NCI-H2081 (cell line): ENCODE measurements around the gene PLCL2.

ENCODE experiments used
- DNase-seq, 2 experiments: peaks; one replicate each; lab custom pipeline; 2025; lab: John Stamatoyannopoulos, UW

The PLCL2 gene

DNA sequence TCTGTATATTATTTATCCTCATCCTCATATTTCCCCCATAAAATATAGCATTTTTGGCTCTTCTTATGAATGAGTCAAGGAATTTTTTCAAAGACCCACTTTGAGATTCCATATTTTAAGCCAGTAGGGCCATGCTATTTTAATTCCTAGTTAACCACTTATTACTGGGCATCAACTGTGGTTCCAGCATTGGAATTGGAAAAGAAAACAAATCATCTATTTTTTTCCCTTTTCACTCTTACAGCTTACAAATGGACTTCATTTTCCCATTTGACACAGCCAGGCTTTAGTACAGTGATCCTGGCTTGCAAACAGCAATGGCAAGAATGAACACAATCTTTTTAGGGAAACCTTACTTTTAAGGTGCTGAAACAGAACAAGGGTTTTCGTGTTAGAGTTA is 19.4 kb upstream of the PLCL2 start:
- no peak for DNase-seq

DNA sequence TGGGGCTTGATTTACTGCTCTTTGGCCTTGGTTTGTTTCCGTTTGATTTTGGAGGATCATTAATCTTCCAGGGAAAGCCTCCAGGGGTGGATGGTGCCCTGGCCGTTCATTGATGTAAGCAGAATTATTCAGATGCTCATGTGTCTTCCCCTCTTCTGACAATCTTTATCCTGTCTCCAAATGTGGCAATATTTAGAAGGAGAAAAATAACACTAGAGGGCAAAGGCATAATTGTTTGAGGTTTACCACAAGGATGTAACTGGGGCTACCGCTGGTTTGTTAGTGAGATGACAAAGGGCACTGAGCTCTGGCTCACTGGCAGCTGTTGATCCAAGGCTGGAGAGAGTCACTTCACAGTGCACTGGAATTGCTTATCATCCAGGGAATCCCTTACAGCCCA is 18.2 kb upstream of the PLCL2 start:
- no peak for DNase-seq

DNA sequence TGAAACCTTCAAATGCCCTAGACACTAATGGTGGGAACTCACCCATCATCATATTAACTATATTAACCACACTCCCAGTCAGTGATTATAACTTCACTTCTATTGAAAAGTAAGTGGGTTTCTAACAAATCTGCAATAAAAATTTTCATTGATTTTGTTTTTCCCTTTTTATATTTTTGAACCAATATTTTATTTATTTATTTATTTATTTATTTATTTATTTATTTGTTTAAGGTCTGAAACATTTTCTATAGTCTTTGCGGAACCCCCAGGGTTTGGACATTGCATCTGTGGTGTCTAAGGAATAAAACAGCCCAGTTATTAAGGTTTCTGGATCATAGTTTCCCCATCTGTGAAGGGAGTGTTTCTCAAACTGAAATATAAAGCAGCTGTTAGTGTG is 16.2 kb upstream of the PLCL2 start:
- DNase-seq, result no peak

DNA sequence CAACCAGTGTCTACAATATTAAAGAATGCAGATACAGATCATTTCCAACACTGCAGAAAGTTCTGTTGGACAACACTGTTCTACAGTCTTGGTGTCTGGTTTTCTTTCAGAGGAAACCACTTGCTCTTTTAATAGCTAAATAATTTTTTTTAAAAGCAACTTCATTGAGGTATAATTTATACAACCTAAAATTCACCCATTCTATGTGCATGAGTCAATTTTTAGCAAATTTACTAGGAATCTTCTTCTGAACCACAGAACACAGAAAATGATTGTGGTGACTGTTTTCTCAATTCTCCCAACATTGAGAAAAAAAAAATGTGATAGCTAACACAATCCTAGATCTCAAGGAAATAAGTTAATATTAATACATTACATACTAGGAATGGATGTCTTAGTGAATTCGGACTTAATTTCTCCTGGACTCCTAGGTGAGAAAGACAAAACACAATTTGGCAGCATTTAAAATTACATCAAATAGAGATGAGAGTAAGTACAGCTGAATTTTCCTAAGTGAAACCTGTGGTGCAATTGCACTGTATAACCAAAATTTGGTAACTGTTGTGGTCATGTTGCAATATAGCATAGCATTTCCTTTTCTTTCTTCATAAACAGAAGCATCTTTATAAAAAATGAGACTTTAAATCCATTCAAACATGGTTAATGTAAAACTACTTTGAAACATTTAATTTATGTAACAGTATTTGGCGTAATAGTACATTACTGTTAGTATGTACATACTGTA is 15.3 kb upstream of the PLCL2 start:
- DNase-seq, result no peak

DNA sequence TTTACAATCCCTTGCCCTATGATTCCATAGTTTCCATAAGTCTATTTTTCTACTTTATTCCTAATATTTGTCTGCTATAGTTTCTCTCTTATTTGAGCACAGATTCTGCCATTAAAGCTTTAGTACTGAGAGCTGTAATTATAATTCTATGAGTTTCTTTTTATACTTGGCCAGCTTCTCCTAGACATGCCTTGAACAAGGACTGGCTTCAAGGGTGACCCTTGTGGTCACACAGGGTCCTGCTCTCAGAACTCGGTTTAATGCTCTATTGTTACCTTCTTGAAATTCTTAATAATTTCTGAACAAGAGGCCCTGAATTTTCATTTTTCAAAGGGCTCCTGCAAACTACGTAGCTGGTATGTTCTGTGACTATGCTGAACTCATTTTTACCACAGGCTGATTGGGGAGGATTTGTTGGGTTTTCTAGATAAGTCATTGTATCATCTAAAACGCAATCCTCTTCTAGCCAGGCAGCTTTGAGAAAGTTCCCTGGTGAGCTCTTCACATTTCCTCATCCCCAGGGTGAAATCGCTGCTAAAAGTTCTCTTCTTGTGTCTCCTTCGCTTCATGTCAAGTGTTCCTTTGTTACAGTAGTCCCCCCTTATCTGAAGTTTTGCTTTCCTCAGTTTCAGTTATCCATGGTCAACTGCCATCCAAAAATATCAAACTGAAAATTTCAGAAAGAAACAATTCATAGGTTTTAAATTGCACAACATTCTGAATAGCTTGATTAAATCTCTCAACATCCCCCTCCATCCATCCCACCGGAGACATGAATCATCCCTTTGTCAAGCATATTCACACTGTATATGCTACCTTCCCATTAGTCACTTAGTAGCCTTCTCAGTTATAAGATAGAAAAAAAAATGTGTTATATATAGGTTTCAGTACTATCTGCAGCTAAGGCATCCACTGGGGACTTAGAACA is 12.6 kb upstream of the PLCL2 start:
- no peak for DNase-seq

DNA sequence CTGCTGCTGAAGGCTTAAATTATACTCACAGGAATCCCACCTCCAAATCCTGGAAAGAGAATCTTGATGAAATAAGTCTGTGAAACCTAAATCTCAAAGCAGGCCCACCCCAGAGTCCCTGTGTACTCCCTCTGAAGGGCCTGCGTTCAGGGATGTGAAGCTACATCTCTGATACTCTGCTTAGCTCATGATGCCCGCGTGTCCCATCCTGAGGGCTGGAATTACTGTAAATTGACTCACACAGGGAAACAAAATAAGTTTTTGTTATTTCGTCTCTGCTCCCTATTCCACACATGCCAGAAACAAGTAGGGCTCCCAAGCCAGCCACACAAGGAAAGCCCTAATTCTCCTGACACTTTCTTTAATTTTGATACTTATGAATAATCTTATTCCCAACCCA is 10.9 kb upstream of the PLCL2 start:
- DNase-seq, result no peak

DNA sequence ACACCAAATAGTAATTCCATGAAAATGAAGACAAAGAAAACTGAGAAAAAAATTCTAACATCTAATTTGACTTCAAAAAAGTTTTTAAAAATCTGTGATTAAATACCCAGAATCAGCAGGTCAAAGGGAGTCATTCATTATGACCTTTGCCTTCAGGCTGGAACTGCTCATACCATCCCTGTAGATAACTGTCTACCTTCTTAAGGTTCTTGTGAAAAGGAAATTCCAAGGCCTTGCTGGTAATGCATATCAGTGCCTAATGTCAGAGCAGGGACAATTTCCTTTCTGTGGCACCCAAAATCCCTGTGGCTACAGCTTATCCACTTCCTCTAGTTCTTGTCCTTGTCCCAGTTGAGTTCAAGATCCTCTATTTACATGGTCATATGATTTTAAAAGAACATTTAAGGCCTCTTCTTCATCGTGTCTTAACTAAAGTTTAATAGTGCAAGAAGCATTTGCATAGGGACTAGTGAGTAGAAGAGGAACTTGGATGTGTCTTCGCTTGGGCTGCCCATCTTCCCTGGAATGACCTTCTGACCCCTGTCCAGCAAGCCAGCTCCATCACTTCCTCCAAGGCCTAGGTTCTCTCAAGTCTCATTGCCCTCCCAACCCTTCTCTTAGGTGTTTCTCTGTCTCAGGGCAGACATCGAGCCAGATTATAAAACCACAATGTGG is 8.7 kb upstream of the PLCL2 start:
- DNase-seq, result no peak

DNA sequence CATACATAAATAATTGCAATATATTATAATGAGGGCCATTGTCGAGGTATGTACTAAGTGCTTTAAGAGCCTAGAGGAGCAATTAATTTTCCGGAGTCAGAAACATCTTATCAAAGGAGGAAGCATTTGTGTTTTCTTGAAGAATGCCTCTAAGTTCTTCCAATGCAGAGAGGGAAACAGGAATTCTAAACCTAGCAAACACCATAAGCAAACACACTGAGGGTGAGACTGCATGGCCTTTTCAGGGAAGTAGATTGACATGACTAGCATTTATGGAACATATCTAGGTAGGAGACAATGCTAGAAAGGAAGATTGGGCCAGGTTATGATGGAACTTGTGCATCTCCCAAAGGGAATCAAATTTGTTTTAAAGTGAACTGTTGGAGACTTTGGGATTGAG is 7.2 kb upstream of the PLCL2 start:
- DNase-seq, result no peak

DNA sequence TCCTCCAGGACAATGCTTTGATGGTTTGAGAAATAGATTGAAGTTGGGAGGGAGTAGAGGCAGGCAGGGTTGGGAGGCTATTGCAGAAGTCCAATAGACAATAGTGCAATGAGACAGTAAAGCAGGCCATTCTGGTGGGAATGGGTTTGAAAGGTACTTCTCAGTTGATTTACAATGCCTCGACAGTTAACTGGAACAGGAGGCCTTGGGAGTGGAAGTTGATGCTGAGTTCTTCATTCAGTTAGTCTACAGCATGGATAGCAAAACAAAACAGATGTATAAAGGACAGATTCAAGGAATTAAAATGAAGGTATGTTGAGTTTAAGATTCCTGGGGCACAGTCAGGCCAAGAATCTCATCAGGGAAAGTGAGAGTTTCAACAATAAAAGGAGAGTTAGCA is 6.8 kb upstream of the PLCL2 start:
- DNase-seq, result no peak

DNA sequence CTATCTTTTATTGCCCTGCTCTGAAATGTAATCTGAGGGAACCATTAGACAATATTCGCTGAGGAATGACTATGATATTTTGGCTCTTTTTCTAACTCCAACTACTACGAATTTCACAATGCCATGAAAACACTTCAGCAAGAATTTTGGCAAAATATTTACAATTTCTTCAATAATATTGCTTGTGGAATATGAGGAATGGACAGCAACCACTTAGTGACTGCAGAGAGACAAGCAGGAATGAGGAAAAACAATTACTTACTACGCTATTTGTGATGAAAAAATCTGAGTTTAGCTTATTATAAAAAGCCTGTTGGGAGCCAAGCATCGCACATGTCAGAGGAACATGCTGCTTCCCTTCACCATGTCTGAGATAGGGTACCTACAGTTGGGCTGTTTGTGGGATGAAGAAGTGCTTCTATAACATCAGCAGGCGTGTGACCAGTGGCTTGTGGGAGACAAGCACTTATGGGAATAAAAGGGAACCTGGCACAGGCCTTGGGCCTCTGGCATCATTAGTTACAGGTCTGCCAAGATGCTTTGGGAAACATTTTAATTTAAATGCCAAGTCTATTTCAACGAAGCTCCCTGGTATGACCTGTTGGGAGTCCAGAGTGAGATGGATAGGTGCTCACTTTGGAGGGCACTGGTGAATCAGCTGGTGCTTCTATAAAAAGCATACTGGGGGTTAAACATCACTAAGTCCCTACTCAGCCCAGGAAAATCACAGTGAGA is 2.7 kb upstream of the PLCL2 start:
- no peak for DNase-seq

DNA sequence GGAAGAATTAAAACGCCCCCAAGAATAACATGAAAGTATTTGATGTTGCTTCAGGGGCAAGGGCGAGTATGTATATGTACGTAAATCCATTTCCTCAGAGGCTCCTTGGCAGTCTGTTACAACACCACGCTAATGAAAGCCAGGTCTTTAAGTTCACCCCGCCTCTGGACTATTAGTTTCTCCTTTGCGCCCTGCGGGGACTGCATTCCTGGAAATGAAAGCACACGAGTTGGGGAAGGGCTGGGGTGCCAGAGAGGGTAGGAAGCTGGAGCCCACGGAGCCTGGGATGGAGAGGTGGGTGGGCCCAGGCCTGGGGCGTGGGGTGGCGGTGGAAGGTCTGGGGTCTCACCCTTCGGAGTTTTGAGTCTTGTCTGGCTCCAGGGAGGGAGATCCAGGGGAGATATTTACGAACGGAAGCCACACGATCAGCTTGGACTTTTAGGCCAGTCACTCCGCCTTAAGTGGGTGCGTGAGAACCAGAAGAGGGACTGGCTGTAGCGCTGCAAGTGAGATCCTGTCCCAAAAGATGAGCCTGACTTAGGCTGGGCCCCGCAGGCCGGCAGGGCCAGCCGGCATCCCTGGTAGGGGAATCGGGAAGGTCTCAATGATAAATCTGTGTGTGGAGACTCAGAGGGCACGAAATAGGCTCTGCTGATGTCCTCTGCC is 1.6 kb upstream of the PLCL2 start:
- DNase-seq, result no peak

DNA sequence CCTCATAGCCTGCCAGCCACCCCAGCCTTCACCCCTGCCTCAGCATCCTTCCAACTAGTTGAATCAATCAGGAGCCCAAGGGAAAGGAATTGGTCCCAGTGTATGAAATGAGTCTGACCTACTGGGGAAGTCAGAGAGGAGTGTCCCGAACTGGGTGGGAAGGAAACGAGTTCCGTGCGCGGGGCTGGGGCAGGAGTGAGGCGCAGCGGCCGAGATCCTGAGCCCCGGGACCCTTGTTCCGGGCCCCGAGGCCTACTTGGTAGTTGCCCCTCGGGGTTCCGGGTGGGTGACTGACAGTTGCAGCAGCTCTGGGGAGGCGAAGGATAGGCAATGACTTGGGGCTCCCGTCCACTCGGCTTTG is 1.1 kb upstream of the PLCL2 start:
- no peak for DNase-seq

DNA sequence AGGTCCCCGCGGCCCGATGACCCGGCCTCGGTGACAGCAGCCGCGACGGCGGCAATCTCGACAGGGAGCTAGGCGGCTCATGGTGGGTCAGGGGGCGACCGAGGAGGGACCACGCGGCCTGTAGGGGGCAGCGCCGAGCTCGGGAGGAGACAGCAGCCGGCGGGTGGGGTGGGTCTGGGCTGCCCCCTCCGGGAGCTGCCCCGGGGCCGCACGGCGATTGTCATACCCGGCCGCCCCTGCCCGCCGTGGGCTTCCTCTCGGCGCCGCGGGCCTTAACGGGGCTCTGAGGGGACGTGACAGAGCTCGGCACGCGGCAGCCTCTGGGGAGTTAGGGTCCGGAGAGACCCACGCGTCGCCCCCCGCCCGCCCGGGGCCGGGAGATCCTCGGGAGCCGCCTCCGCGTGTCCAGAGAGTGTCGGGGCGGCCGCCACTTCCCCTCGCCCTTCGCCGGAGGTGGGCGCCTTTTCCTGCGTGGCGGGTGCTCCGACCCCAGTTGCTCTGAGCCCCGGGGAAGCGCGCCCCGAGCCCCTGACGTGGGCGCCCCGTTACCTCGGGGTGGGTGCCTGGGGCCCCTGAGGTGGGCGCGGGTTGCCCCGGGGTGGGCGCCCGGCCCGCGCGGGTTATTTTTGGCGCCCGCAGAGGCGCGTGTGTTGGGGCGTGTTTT is 539 bp upstream of the PLCL2 start:
- DNase-seq, result no peak

DNA sequence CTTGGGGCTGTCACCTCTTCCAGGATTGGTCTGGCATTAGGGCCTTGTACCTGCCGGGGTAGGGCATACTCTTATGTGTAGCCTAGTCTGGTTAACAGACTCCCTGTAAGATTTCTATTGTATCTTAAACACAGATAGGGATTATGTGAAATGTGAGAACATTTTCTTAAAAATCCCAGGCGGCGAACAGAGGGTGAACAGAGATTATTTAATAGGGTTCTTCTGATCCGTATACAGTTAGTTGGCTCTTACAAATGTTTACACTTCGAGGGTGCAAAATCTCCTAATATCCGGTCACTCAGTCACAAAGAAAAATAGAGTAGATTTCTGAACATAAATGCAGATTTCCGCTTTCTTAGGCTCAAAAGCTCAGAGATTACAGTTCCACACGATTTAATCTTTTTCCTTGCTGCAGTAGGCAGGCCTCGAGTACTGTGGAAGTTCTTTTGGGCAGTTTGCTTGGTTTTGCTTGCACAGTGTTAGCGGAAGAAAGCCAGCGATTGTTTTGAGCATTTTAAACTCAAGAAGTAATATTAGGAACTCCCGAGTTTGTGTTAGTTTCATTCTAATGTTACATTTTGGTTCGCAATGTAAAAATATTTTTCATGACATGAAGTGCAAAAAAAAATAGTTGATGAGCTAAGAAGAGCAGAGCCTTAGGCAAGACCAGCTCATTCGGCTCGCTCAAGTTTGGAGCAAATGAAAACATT is 993 bp downstream of the PLCL2 start:
- no peak for DNase-seq

DNA sequence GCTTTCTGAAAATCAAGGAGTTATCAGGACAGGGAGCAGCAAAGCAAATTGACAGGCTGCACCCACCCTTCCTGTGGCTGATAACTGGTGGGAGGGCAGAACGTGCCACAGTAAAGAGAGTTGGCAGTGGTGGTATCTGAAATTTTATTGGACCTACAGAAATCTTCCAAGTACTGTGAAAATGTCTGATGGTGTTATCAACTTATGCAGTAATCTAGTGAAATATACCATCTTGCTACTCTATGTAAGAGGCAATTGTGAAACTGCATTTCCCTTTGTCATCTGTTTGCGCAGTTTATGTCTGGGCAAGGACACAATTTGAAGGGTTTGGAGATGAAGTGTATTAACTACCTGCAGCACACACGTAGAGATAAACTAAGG is 1.5 kb downstream of the PLCL2 start:
- no peak for DNase-seq

DNA sequence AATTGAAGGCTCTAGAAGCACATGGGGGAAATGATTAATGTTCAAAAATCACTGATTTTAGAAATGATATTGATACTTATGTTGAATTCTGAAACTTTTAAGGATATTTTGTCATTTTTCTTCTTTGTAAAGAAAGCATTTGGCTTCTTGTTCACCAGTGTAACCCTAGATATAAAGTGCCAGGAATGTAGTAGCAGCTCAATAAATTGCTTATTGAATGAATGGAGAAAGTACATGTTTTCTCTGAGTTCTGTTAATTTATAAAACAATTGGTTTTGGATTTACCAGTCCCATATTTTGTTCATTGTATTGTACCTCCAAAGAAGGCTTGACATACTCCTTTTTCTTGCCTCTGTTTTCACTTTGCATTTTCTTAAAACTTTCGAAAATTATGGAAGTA is 2.4 kb downstream of the PLCL2 start:
- DNase-seq, result no peak

DNA sequence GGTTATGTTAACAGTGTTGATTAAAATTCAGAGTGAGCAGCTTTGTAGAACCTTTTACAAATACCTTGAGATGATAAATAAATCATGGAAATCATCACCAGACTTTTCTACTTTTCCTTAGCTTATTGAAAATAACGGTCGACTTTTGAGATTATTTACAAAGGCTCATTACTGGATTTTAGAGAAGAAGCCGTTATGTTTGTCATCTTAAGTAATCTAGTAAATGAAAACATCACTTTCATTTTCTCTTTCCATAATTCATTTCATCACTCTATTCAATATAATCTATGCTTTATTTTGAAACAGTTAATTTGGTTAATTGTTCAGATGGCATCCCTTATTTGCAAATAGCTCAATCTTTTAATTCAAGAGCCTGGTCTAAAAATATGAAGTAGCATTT is 3.6 kb downstream of the PLCL2 start:
- DNase-seq, result no peak

DNA sequence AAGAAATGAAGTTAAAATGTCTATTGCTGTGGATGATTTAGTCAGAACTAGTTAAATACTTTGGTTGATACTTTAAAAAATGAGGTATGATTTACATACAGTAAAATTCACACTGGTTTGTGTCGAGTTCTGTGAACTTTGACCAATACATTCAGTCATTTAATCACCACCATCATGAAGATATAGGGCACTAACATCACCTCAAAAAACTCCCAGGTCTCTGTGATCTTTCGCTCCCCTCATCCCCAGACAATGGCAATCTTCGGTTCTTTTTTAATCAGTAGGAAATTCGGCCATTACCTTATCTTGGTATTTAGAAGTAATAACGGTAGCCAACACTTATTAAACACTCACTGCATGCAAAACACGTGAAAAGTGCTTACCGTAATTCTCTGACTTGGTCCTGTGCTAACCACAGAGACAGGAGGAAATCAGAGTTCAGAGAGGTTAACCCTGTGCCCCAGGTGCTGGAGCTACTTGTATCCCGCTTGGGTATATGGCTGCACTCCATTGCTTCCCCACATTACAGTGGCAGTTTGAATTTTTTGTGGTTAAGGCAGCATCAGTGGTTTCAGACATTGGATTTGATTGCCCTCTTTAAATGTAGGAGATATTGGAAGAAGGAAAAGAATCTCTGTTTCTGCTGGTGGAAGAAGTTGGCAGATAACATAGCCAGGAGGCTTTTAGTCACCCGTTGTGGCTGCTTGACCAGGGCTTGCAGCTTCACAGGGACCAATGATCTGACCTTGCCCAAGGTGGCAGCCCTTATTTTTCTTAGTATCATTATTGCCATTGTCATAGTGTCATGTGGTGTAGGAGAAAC is 4.2 kb downstream of the PLCL2 start:
- no peak for DNase-seq

DNA sequence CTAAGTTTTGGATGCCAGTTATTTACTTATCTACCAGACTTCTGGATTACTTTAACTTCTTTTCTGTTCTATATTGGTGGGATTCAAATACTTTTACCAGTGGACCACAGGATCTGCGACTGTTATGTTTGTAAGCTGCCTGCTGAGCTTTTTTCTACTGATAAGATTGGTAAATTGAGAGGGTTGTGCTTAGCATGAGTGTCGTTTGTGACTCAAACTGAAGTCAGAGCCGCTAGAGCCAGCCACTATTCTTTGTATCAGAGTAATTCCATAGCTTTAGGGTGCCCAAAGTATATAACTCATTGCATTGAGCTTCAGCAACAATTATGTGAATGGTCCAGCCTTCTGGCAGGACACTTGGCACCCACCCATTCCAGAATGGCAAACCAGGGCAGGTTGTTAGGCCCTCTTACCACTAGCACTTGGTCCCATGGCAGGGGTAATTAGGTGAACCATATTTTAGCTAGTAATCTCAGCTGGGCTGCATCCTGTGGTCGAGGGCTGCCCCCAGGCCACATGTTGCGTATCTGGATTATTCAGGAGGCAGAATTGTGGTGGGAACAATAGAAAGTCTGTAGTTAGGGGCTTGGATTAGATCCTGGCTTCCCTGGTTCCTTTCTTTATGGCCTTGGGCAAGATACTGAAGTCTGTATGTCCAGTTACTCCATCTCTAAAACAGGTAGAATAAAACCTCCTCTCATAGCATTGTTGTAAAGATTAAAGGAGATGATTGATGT is 6.0 kb downstream of the PLCL2 start:
- DNase-seq, result no peak
